ENCODE results near the gene MYO1B. TPM values are rescaled to one million over a fixed set of nuclear protein-coding genes. Genes with fewer than 3 reads are reported as not detected.

MYO1B gene
- total and polyA plus RNA-seq, 3 experiments from 2014 or later, result 0.12 to 4.6 (median 3.9) TPM

GRCh38 chr2:191467113-191467512 is 221.9 kb downstream of the MYO1B start:
- Mint-ChIP-seq H3K4me1 (no peaks in the 10 kb centered on the region), H3K27ac (no peak overlapping the region), H3K4me3 (no peak overlapping the region), H3K36me3 (no peaks in the 10 kb centered on the region), H3K27me3 (peaks cover 0 to 2% of the 10 kb centered on the region in 2 donors), H3K9me3 (no peaks in the 10 kb centered on the region)
- Histone ChIP-seq H3K36me3 (ENCODE audit: insufficient read depth, low read length) (no peaks in the 10 kb centered on the region), H3K4me1 (ENCODE audit: insufficient read depth, low read length) (no peaks in the 10 kb centered on the region), H3K27ac (ENCODE audit: low read depth, low read length) (no peak overlapping the region), H3K9me3 (ENCODE audit: low read length) (no peaks in the 10 kb centered on the region), H3K27me3 (ENCODE audit: insufficient read depth, low read length, poor library complexity, severe bottlenecking) (no peaks in the 10 kb centered on the region), H3K4me3 (ENCODE audit: low read length) (no peak overlapping the region)
- no peak for DNase-seq
- ChIA-PET POLR2A (no interaction called here), CTCF (no interaction called here)

- no peaks in the 10 kb centered on the region for H3K36me3 Mint-ChIP-seq
- Histone ChIP-seq H3K27me3 (ENCODE audit: insufficient read depth, low read length, poor library complexity, severe bottlenecking) (no peaks in the 10 kb centered on the region), H3K9me3 (ENCODE audit: low read length) (no peaks in the 10 kb centered on the region), H3K4me1 (ENCODE audit: insufficient read depth, low read length) (no peaks in the 10 kb centered on the region), H3K27ac (ENCODE audit: low read depth, low read length) (no peak overlapping the region), H3K36me3 (ENCODE audit: insufficient read depth, low read length) (no peaks in the 10 kb centered on the region), H3K4me3 (ENCODE audit: low read length) (no peak overlapping the region)
- no peak overlapping the region for H3K27ac Mint-ChIP-seq
- H3K4me1 Mint-ChIP-seq, result no peaks in the 10 kb centered on the region
- DNase-seq, result no peak
- H3K9me3 Mint-ChIP-seq, result no peaks in the 10 kb centered on the region
- CTCF ChIA-PET, result no interaction called here
- H3K27me3 Mint-ChIP-seq, result peaks cover 0 to 2% of the 10 kb centered on the region in 2 donors
- no peak overlapping the region for H3K4me3 Mint-ChIP-seq
- POLR2A ChIA-PET, result no interaction called here
These were observed 225.1 kb downstream of the MYO1B start for GRCh38 chr2:191470306-191470705.

GRCh38 chr2:191474464-191474863 is 229.3 kb downstream of the MYO1B start:
- no peak overlapping the region for H3K27ac ChIP-seq (ENCODE audit: low read depth, low read length)
- H3K4me1 Mint-ChIP-seq, result no peaks in the 10 kb centered on the region
- no peaks in the 10 kb centered on the region for H3K9me3 Mint-ChIP-seq
- ChIA-PET CTCF (no interaction called here), POLR2A (no interaction called here)
- no peak for DNase-seq
- no peaks in the 10 kb centered on the region for H3K36me3 ChIP-seq (ENCODE audit: insufficient read depth, low read length)
- H3K4me1 ChIP-seq (ENCODE audit: insufficient read depth, low read length), result no peaks in the 10 kb centered on the region
- H3K9me3 ChIP-seq (ENCODE audit: low read length), result no peaks in the 10 kb centered on the region
- no peaks in the 10 kb centered on the region for H3K27me3 ChIP-seq (ENCODE audit: insufficient read depth, low read length, poor library complexity, severe bottlenecking)
- H3K4me3 ChIP-seq (ENCODE audit: low read length), result no peak overlapping the region
- H3K4me3 Mint-ChIP-seq, result no peak overlapping the region
- H3K36me3 Mint-ChIP-seq, result no peaks in the 10 kb centered on the region
- H3K27me3 Mint-ChIP-seq, result peaks cover 0 to 5% of the 10 kb centered on the region in 2 donors
- H3K27ac Mint-ChIP-seq, result no peak overlapping the region

Other genes with a start within 250 kb of the MYO1B start
- 100 to 1,000 TPM; 142 to 145 TPM for gene STAT1, start 231.2 kb upstream of the MYO1B start, total RNA-seq
- 173 TPM for gene STAT1, start 231.2 kb upstream of the MYO1B start, polyA plus RNA-seq
- 10 to 100 TPM; 53.0 to 54.7 TPM for gene STAT4, start 94.4 kb upstream of the MYO1B start, total RNA-seq
- 88.2 TPM for gene STAT4, start 94.4 kb upstream of the MYO1B start, polyA plus RNA-seq

All from CD8-positive, alpha-beta memory T cell (primary cell).